Heart left ventricle (tissue), 13 donors: ENCODE data around the gene RXRB.

Experiments used
- CTCF ChIP-seq, 12 donors: fragments of 200-600 bp; sonication (generic) in 4 of 12; IDR thresholded peaks; one replicate each; pipeline versions ENCODE4 v1.5.0 to v1.8.0; 2018 to 2022; ENCODE audit warnings: antibody characterized with exemption in 12 of 12, mild to moderate bottlenecking in 5 of 12
- POLR2A ChIP-seq, 2 donors: fragments of 450-650 bp; IDR thresholded peaks; one replicate each; pipeline ENCODE4 v1.6.1; 2017; ENCODE audit warnings: antibody characterized with exemption in 2 of 2, mild to moderate bottlenecking in 2 of 2, moderate library complexity in 2 of 2
- donor health status: ischemic (EF 13 %, LVEDD 7.1; RV severe dilation, severe dysfunction).
- donor health status: DM: no; HTN: yes; CAD: no.
- donor health status: DM: no; HTN: no; CAD: no.
- donor health status: ischemic (EF 25% LVEDD 6.9; RV normal size, moderate dysfunction).
- donor health status: ischemic (EF 25% LVEDD 5.7; RV mildly dilated, moderate dysfunction).
- donor health status: ischemic (EF 35%, LVEDD 5.7; RV mildly dilated, moderate dysfunction).
- donor health status: nonischemic (EF 11% LVEDD 7.7; RV severe dilation, severe dysfunction).
- donor health status: DM: yes; HTN: yes; CAD: no.
- donor health status: PGD.
- donor health status: ischemic (EF 29% LVEDD 5.4; RV normal size, mild dysfunction).
- donor health status: nonischemic (EF 23%, LVEDD 6.1; RV moderate dilation, normal function).

GRCh38 chr6:33201935-33202334 lies 1.5 kb upstream of the RXRB start:
- TF ChIP-seq CTCF (IDR thresholded peaks at IDR 0.05) (no peak), POLR2A (IDR thresholded peaks at IDR 0.05) (no peak)
